Skin of body (tissue), 2 donors: ENCODE data around the gene INPP4B. TPM values are rescaled to one million over a fixed set of nuclear protein-coding genes. Genes with fewer than 3 reads are reported as not detected.
"Not testable (repeated sequence)": the region's sequence is repeated elsewhere in the genome, so short reads cannot be mapped to it uniquely, and the experiment has no call there.

Experiments
- DNase-seq: peaks from one replicate; lab custom pipeline; 2025; lab: John Stamatoyannopoulos, UW
- total RNA-seq: library from RNA; depleted of rRNA; stranded (reverse); fragments of >200 nt; gene quantifications from one replicate; pipeline ENCODE4 v1.2.3, GENCODE V29; 2014

The INPP4B gene
- total RNA-seq, 1 donor from 2014 or later: 28.6 TPM

- DNase-seq: no peak
Observed at GRCh38 chr4:142416121-142416520, 430.0 kb downstream of the INPP4B start.

DNA sequence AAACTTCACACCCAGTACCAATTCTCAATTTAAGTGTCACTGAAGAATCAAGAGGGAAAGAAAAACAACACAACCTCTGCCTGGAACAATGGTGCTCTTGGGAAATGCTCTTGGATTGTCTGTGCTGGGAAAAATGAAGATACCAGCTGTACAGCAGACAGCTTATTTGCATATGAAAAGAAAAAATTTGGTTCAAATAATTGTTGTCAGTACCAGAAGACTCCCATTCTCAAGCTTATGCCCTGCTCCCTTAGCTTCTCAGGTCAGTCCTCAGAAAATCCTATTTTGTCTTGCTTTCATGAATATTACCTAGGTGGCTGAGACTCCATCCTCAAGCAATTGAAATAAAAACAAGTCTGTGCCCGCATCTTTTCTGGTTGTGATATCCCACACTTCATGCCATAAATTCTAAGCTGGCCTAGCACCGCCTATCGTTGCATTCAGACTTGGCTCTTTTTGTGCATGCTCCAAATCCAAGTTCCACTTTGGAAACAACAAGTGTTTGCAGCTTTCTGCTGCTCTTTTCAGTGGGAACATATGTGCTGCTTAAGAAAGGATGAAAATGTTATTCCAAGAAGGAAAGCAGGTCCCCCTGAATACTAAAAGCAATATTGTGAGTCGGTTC lies 431.6 kb downstream of the INPP4B start:
- DNase-seq: peak; percentile 11

GRCh38 chr4:142413485-142413884 lies 432.6 kb downstream of the INPP4B start:
- no peak for DNase-seq

DNA sequence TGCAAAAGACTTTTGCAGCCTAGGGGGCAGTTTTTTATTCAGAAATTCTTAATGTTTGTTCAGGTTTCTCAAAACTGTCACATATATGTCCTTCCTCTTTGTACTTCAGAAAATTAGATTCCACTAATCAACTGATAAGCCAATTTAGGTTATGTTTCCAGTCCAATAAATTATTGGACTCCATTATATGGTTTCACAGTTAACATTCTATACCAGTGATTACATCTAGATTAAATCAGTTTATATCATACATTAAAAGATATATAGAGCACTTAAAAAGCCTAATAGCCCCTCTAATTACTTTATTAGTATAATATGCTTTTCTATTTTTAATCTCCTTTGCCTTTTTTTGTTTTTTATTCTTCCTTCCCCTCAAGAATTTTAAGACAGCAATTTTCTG lies 434.1 kb downstream of the INPP4B start:
- DNase-seq: no peak

DNA sequence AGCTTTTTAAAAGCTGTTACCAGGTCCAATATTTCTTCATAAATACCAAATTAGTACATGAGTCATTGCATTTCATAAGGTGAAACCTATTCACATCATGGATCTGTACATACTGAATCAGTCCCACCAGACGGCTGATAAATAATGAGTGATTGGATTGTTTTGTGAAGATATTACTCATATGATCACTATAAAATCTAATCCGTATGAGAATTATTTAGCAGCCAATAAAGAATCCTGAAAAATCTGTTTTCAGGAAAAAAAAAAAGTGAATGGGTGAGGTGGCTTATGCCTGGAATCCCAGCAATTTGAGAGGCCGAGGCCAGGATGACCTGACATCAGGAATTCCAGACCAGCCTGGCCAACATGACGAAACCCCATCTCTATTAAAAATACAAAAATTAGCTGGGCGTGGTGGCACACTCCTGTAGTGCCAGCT lies 438.1 kb downstream of the INPP4B start:
- DNase-seq: no peak

- DNase-seq: no peak
Observed at GRCh38 chr4:142407596-142407995, 438.5 kb downstream of the INPP4B start.

GRCh38 chr4:142406917-142407501 lies 439.1 kb downstream of the INPP4B start:
- DNase-seq: no peak

GRCh38 chr4:142406499-142406835 lies 439.6 kb downstream of the INPP4B start:
- no peak for DNase-seq

GRCh38 chr4:142405695-142406498 lies 440.2 kb downstream of the INPP4B start:
- DNase-seq: no peak

DNA sequence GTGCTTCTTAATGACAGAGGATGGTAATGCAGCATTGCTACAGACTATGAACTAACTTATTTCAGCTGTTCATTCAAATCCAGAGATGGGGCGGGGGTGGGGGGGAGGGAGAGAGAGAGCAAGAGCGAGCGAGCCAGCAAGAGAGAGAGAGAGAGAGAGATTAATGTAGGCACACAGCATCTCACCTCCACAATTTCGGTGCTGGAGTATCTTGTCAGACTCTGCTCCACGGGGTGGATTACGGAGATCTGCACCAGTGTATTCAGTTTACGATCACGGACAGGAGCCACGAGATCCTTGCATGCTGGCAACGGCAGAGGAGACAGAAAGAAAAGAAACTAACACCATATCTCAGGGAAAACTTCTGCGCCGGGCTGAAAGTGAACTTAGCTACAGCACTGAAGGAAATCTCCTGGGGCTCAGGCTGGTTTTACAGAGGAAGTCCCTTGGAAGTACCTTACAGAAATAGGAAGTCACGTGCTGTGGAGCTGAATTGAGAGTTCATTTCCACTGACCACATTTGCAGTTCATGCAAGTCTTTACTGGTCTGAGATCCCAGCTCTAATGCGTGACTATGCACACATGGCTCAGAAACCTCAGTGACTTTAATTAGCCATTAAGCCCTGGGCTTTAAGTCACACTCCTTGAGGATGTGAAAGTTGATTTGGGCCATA lies 440.9 kb downstream of the INPP4B start:
- DNase-seq: peak; percentile 83

DNA sequence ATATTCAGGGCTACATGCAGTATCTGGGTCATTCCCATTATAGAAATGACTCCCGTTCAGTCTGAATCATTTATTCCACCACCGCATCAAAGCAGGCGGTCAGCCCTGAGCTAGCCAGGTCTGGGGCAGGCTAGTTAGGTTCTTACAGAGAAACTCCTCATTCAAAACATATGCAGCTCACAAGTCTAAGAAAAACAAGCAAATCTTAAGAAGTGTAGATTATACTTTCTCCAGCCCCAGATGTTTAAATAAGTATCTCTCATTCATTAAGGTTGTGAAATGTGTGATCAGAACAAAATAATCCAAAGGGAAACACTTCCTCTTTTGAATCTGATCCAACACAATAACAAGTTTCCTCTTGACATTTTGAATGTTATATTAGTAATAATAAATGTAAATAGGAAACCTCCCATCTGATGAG lies 441.9 kb downstream of the INPP4B start:
- peak; percentile 27 for DNase-seq

DNA sequence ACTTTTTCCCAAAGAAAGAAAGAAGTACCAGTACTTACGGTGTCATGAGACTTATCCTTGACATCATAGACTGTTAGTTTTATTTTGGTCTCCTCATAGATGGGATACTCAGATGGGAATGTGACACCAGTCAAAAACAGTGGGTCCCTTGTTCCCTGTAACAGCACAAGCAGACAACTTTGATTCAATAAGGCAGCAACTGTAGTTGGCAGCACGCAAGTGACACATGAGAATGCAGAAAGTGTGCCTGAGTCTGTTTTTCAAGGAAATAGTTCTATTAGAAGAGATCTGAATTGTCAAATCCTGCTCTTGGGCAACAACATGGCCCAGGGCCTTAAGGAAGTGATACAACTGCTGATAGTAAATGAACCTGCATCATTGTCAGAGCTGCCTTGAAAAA lies 443.2 kb downstream of the INPP4B start:
- DNase-seq: peak; percentile 73

- DNase-seq: peak; percentile 21
Observed at GRCh38 chr4:142402156-142402555, 443.9 kb downstream of the INPP4B start.

- DNase-seq: not testable (repeated sequence)
Observed at GRCh38 chr4:142397364-142397991, 448.6 kb downstream of the INPP4B start.

- DNase-seq: no peak
Observed at GRCh38 chr4:142396279-142396678, 449.8 kb downstream of the INPP4B start.

- DNase-seq: no peak
Observed at GRCh38 chr4:142393127-142393526, 453.0 kb downstream of the INPP4B start.

GRCh38 chr4:142386856-142387255 lies 459.2 kb downstream of the INPP4B start:
- no peak for DNase-seq

DNA sequence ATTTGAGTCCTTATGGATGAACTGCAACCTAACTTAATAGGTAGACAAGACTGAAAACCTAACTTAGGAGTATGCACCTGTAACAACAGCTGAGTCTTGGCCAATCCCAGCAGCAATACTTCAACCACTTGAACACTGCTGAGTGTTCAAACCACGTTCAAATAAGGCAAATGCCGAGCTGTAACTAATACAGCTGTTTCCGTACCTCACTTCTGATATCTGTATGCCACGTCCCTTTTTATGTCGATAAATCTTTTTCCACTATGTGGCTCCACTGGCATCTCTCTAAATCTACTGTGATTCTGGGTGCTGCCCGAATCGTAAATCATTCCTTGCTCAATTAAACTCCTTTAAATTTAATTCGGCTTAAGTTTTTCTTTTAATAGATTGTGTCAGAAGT lies 459.7 kb downstream of the INPP4B start:
- DNase-seq: no peak

DNA sequence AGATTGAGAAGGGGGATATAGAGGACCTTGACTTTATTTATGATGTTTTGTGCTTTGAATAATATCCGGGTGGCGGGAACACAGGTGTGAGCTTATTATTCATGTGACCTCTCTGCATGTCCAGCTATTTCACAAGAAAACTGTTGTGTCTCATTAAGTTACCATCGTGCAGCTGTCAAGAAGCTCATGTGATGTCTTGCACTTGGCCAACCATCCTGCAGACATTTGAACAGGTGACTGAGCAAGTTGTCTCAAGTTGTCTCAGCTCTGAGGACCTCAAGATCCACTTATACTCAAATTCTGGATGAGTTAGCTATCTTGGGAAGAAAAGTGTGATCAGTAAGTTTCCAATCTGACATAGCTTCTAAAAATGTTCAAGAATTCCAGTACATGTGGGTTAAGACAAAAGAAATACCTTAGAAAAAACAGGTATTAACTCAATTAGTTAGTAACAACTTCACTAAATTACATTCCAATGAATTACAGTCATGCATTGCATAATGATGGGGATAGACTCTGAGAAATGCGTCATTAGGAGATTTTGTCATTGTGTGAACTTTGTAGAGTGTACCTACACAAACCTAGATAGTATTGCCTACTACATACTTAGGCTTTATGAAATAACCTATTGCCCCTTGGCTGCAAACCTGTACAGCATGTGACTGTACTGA lies 462.2 kb downstream of the INPP4B start:
- DNase-seq: no peak

GRCh38 chr4:142383354-142383753 lies 462.7 kb downstream of the INPP4B start:
- no peak for DNase-seq

- peak; percentile 16 for DNase-seq
Observed at GRCh38 chr4:142380052-142380602, 466.0 kb downstream of the INPP4B start.
